ENCODE results near the gene PTPRN2.

DNA sequence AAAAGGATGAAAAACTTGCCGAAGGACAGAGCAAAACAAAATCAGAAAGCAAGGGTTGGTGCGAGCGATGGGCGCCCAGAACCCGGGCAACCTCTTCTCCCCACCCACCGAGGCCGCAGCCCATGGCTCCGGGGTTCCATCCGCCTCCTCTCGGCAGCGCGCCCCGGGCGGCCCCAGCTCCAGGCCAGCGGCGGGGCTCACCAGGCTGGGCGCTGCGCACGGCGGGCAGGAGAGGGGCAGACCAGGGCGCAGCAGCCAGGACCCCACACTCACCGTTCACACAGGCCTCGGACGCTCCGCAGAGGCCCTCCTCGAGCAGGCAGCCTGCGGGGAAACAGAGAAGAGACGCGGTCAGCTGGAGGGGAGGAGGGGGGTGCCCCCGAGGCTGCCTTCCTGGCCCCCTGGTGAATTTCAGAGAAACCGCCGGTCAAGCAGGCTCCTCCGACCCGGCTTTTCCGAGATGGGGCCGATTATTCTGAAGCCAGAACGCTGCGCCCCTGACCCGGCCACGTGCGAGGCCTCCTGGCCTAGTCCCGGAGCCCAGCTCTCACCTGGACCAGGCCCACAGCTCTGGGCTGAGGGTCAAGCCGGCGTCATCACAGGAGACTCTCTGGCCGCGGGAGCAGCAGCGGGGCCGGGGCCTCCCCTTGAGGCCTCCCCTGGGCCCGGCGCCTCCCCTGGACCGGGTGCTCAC is 98.0 kb downstream of the PTPRN2 start:
- no peak for TF ChIP-seq CTCF (conservative IDR thresholded peaks at IDR 0.05 in 1 of 2, IDR thresholded peaks at IDR 0.05 in 1 of 2; ENCODE audit: low read depth in 1 of 2, low read length in 2 of 2)
- no peak for TF ChIP-seq EZH2 (IDR thresholded peaks at IDR 0.05; ENCODE audit: low read length, missing control alignments)

All from fibroblast of lung (primary cell).